OCI-LY3 (cell line): ENCODE data around the gene KRT6A.

ENCODE experiments used
- CTCF ChIP-seq: fragments of 200-600, 300-600 bp; sonication (generic); IDR thresholded peaks from 2 replicates; pipeline ENCODE4 v1.5.1; 2014; ENCODE audit warnings: antibody characterized with exemption, low read length, low read depth
- EZH2phosphoT487 ChIP-seq: fragments of 200-600 bp; shearing (Covaris generic); IDR thresholded peaks from 2 replicates; pipeline ENCODE4 v1.6.1; 2018; ENCODE audit warnings: antibody characterized with exemption, mixed run types, low read depth

- TF ChIP-seq CTCF, result no peak
- no peak for TF ChIP-seq EZH2phosphoT487
Observed at GRCh38 chr12:52515319-52515646, 22.2 kb upstream of the KRT6A start.
